Adipocyte (in vitro differentiated cells): ENCODE results near the gene FIP1L1.
"Not testable (repeated sequence)": the region's sequence is repeated elsewhere in the genome, so short reads cannot be mapped to it uniquely, and the experiment has no call there.

Experiments used
- DNase-seq: peaks from one replicate; pipeline ENCODE4 v3.0.0-alpha.2; 2015; ENCODE audit warnings: low read depth
- H3K27me3 ChIP-seq: replicated peaks from 2 replicates; pipeline ENCODE4 v1.7.0; 2013; ENCODE audit warnings: mild to moderate bottlenecking, low read length, moderate library complexity; ENCODE audit not compliant: control insufficient read depth, insufficient read depth
- H3K36me3 ChIP-seq: 2 replicates; pipeline ENCODE4 v1.7.0; 2013; ENCODE audit warnings: low read length, mild to moderate bottlenecking, moderate library complexity; ENCODE audit not compliant: control insufficient read depth, insufficient read depth, severe bottlenecking
- H3K4me1 ChIP-seq: 2 replicates; pipeline ENCODE4 v1.7.0; 2013; ENCODE audit warnings: mild to moderate bottlenecking, low read length, moderate library complexity; ENCODE audit not compliant: control insufficient read depth, insufficient read depth
- H3K4me3 ChIP-seq: 2 replicates; pipeline ENCODE4 v1.7.0; 2013; ENCODE audit warnings: mild to moderate bottlenecking, low read length, moderate library complexity
- H3K9ac ChIP-seq: 2 replicates; pipeline ENCODE4 v1.7.0; 2013; ENCODE audit warnings: mild to moderate bottlenecking, low read length, moderate library complexity
- H3K9me3 ChIP-seq: 2 replicates; pipeline ENCODE4 v1.7.0; 2013; ENCODE audit warnings: mild to moderate bottlenecking, low read length, moderate library complexity; ENCODE audit not compliant: control insufficient read depth

FIP1L1 gene

DNA sequence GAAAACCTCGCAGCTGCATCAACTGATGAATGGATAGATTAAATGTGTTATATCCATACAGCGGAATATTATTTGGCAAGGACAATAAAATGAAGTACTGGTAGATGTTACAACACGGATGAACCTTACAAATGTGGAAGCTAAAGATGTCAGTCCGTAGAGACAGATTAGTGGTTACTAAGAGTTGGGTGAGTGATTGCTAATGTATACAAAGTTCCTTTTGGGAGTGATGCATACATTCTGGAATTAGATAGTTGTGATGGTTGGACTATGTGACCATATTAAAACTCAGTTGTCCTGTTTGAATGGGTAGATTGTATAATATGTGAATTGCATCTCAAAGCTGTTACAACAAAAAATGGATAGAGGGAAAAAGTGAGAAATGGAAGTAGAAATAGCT is 2.8 kb downstream of the FIP1L1 start:
- Histone ChIP-seq H3K4me1 (peaks cover 23% of the 10 kb centered on the region), H3K27me3 (no peaks in the 10 kb centered on the region), H3K4me3 (peak overlapping the region; percentile 94), H3K36me3 (peaks cover 32% of the 10 kb centered on the region), H3K9ac (no peak overlapping the region), H3K9me3 (no peaks in the 10 kb centered on the region)
- DNase-seq, result peak; percentile 6

DNA sequence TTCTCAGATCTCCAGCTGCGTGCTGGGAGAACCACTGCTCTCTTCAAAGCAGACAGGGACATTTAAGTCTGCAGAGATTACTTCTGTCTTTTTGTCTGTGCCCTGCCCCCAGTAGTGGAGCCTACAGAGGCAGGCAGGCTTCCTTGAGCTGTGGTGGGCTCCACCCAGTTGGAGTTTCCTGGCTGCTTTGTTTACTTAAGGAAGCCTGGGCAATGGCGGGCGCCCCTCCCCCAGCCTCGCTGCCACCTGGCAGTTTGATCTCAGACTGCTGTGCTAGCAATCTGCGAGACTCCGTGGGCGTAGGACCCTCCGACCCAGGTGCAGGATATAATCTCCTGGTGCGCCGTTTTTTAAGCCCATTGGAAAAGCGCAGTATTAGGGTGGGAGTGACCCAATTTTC is 32.0 kb downstream of the FIP1L1 start:
- H3K9me3 ChIP-seq, DNase-seq, H3K27me3 ChIP-seq, H3K4me1 ChIP-seq, H3K9ac ChIP-seq, H3K4me3 ChIP-seq, H3K36me3 ChIP-seq: not testable (repeated sequence)

DNA sequence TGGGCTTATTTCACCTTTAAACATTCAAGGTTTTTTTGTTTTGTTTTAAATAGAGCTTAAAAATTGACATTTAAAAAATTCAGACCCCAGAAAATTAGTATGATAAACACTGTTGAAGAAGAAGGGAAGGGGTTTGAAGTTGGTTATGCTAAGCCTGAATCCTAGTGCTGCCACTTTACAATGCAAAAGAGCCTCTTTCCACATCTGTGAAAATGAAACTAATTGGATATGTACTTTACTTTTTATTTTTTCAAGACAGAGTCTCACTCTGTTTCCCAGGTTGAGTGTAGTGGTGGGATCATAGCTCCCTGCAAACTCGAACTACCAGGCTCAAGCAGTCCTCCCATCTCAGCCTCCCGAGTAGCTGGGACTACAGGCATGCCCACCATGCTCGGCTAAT is 41.8 kb downstream of the FIP1L1 start:
- Histone ChIP-seq H3K36me3 (peaks cover 26% of the 10 kb centered on the region), H3K27me3 (no peaks in the 10 kb centered on the region), H3K9ac (no peak overlapping the region), H3K9me3 (no peaks in the 10 kb centered on the region), H3K4me1 (no peaks in the 10 kb centered on the region), H3K4me3 (no peak overlapping the region)
- peak; percentile 12 for DNase-seq

DNA sequence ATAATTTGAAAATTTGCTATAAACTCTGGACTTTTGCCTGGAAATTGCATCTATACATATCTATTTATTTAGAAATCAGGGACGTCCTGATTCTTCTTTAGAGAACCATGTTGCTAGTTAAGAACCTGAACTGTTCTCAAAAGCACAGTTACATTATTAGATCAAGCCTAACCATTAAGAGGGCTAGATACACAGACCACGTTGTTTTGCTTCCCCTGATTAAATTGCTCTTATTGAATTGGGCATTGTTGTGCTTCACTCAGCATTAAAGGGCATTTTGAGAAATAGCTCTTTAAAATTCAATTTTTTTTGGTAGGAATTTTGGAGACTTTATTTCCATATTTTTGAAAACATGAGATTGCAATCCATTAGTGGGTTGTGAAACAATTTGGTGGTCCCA is 44.4 kb downstream of the FIP1L1 start:
- no peak overlapping the region for H3K9ac ChIP-seq
- H3K4me3 ChIP-seq, result no peak overlapping the region
- H3K36me3 ChIP-seq, result peaks cover 33% of the 10 kb centered on the region
- no peaks in the 10 kb centered on the region for H3K9me3 ChIP-seq
- H3K4me1 ChIP-seq, result no peaks in the 10 kb centered on the region
- H3K27me3 ChIP-seq, result no peaks in the 10 kb centered on the region
- DNase-seq, result no peak

DNA sequence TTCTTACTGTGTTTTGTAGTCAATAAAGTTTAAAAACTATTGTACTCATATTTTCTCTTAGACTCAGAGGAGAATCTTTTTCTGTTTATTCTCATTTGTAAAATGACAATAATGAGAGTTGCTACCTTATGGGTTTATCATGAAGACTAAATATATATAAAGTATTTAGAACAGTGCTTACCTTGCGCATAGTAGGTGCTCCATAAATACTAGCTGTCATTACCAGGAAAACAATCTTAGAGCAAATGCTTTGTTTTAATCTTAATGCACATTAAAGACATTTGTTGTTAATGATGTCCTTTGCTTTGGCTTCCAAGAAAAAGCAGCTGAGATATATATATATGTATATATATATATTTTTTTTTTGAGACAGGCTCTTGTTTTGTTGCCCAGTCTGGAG is 44.9 kb downstream of the FIP1L1 start:
- Histone ChIP-seq H3K9me3 (no peaks in the 10 kb centered on the region), H3K36me3 (peaks cover 38% of the 10 kb centered on the region), H3K4me3 (no peak overlapping the region), H3K9ac (no peak overlapping the region), H3K27me3 (no peaks in the 10 kb centered on the region), H3K4me1 (no peaks in the 10 kb centered on the region)
- no peak for DNase-seq

DNA sequence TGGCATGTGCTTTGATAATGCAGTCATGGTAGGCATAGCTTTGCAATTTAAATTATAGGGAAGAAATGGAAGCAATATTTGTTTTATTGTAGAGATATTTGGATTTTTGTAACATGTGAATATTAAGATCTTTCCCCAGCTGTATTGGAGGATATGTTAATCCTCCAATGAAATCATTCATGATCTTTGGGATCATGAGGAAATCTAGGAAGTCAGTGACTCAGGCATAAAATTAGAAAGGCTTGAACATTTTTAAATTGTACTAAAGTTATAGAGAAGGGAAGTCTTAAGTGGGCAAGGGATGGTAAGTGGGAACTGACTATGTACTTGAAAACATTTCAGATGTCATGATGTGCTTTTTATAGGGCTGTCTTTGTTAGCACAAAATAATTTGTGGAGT is 46.8 kb downstream of the FIP1L1 start:
- Histone ChIP-seq H3K4me1 (no peaks in the 10 kb centered on the region), H3K27me3 (no peaks in the 10 kb centered on the region), H3K9ac (no peak overlapping the region), H3K36me3 (peaks cover 50% of the 10 kb centered on the region), H3K4me3 (no peak overlapping the region), H3K9me3 (no peaks in the 10 kb centered on the region)
- DNase-seq, result no peak

DNA sequence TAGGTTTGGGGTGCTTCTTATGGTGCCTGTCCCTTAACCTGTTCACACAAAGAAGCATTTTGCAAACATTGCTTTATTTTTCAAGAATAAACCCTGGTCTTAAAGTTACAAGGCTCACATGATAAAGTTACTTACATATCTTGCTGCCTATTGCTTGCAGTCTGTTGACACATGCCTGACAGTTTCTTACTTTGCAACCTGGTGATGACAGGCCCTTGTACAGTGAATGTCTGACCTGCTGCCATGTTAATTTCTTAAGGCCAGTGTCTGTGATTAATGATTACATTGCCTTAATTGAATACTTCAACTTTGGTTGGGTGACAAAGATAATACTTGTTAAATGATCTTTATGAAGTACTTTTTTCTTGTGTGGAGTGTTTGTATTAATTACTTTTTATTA is 49.9 kb downstream of the FIP1L1 start:
- Histone ChIP-seq H3K4me1 (no peaks in the 10 kb centered on the region), H3K27me3 (no peaks in the 10 kb centered on the region), H3K9ac (no peak overlapping the region), H3K9me3 (no peaks in the 10 kb centered on the region), H3K36me3 (peaks cover 69% of the 10 kb centered on the region), H3K4me3 (no peak overlapping the region)
- no peak for DNase-seq

DNA sequence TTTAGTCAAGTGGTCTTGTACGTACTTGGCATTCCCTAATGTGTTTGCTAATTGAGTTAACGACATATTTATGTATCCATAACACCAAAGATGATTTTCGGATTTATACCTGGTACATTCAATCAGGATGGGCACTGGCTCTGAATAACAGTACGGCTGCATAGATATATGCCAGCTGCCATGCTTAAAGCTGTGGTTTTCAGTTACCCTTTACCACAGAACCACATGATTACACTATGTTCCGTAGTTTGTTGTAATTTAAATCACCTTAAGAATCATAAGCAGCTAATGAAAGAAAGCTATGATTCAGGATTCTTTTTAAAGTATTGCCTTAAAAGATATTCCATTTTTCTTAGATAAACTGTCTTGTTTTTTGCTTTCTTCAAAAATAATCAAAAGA is 53.6 kb downstream of the FIP1L1 start:
- H3K4me1 ChIP-seq, result peaks cover 3% of the 10 kb centered on the region
- peaks cover 73% of the 10 kb centered on the region for H3K36me3 ChIP-seq
- H3K4me3 ChIP-seq, result no peak overlapping the region
- DNase-seq, result no peak
- no peaks in the 10 kb centered on the region for H3K27me3 ChIP-seq
- no peak overlapping the region for H3K9ac ChIP-seq
- no peaks in the 10 kb centered on the region for H3K9me3 ChIP-seq

DNA sequence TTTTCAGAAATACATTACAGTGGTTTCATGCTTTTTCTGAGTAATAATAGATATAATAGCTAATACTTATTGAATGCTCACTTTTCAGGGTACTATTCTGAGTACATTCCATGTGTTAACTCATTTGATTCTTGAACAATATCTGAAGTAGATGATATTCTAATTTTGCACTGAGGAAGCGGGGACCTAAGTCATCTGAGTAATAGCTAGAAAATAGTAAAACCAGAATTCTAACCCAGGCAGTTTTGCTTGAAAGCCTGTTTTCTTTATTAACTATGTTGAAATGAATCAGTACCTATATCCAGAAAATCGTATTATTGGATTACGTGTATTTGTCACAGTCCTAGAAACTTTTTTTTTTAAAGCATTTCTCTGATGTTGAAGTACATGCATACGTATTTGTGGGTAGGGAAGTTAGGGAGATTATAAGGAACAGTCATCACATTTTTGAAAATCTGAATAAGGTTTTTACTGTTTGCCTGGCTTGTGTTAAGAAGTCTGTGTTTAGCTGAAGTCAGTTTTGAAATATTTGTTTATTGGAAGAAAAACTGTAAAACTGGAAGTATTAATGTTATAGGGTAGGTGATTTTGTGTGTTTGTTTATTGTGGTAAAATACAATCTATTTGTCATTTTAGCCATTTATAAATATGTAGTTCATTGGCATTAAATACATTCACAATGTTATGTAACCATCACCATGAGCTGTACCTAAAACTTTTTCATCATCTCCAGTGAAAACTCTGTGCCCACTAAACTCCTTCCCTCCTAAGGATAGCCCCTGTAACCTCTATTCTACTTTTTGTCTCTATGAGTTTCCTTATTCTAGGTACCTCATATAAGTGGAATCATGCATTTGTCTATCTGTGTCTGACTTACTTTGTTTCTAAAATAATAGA is 55.3 kb downstream of the FIP1L1 start:
- Histone ChIP-seq H3K4me1 (peaks cover 10% of the 10 kb centered on the region), H3K4me3 (no peak overlapping the region), H3K36me3 (peaks cover 57% of the 10 kb centered on the region), H3K27me3 (no peaks in the 10 kb centered on the region), H3K9me3 (no peaks in the 10 kb centered on the region), H3K9ac (no peak overlapping the region)
- DNase-seq, result peak; percentile 19

DNA sequence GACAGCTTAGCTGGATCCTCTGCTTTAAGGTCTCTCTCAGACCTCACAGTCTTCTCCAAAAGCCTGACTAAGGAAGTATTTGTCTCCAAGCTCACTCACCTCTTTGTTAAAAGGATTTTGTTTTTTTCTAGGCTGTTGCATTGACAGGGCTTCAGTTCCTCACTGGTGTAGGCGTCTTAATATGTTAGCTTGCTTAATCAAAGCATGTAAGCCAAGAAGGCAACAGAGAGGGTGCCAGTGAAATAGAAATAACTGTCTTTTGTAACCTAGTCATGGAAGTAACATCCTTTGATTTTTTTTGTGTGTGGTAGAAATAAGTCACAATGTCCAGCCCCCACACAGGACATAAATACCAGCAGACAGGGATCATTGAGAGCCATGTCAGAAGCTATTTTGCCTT is 58.8 kb downstream of the FIP1L1 start:
- H3K9ac ChIP-seq, result peak overlapping the region; percentile 37
- H3K4me3 ChIP-seq, result no peak overlapping the region
- no peaks in the 10 kb centered on the region for H3K9me3 ChIP-seq
- peaks cover 52% of the 10 kb centered on the region for H3K36me3 ChIP-seq
- peaks cover 10% of the 10 kb centered on the region for H3K4me1 ChIP-seq
- DNase-seq, result no peak
- no peaks in the 10 kb centered on the region for H3K27me3 ChIP-seq

DNA sequence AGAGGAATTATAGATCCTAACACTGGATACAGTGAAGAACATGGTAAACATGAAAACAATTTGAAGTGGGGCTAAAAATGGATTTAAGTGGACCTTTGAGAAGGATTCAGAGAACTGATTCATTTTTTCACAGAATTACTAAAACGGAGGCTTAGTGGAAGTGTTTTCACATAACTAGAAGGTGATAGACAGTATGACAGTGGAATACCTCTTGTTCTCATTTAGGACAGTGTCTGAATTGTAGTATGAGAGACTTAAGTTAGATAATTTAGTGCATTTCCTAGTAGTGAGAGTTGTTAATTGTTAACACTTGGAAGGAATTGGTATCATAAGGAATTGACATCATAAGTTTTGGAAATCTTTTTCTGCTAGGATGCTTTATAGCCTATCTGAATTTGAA is 64.1 kb downstream of the FIP1L1 start:
- H3K36me3 ChIP-seq, result peaks cover 80% of the 10 kb centered on the region
- no peaks in the 10 kb centered on the region for H3K27me3 ChIP-seq
- peaks cover 8% of the 10 kb centered on the region for H3K4me1 ChIP-seq
- no peaks in the 10 kb centered on the region for H3K9me3 ChIP-seq
- no peak overlapping the region for H3K9ac ChIP-seq
- no peak overlapping the region for H3K4me3 ChIP-seq
- no peak for DNase-seq

DNA sequence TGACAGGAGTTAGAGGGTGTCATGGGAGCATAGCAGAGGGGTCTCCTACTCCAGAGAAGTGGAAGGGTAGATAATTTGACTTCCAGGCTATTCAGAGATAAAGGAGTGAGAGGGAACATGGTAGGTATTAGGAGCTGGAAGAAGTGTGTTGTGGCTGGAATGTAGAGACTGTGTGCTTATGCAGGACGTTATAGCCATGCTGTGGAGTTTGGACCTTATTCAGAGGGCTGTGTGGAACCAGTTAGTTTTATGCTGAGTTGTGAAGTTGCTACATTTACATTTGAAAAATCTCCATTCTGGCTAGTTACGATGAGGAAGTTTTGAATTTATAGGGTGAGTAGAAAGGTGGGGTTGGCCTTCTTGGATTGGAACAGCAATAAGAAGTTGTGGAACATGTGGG is 67.5 kb downstream of the FIP1L1 start:
- peaks cover 77% of the 10 kb centered on the region for H3K36me3 ChIP-seq
- H3K27me3 ChIP-seq, result no peaks in the 10 kb centered on the region
- no peak overlapping the region for H3K9ac ChIP-seq
- DNase-seq, result no peak
- H3K4me3 ChIP-seq, result no peak overlapping the region
- peaks cover 6% of the 10 kb centered on the region for H3K4me1 ChIP-seq
- H3K9me3 ChIP-seq, result no peaks in the 10 kb centered on the region
